Measurements from ENCODE around the gene TMEM272.

DNA sequence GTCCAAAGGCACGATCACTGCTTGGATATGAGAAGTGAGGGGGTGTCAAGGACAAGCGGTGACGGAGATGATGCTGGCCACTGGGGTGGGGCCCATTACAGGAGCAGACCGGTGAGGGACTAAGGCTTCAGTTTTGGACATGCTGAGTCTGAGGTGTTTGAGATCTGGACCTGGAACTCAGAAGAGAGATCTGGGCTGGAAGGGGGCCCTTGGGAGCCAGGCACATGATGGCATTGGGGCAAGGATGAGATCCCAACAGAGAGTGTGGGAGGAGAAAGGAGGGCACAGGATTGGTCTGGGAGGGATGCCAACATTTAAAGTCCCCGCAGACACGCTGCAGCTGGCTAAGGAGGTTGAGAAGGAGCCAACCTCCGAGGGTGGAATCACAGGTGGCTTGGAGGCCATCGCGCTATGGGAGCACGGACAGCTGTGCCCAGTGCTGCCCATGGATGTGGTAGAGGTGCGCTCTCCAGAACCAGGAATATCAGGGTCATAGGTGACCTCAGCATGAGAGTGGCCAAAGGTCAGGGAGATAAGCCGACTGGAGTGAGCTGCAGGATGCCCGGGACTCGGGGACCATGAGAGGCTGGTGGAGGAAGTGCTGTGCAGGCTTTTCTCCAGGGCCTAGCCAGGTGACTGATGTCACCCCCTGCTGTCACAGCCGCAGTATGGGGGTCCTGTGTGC is 62.8 kb downstream of the TMEM272 start:
- no peak for TF ChIP-seq POLR2AphosphoS5 (IDR thresholded peaks at IDR 0.05)
- TF ChIP-seq, protein P1, sequence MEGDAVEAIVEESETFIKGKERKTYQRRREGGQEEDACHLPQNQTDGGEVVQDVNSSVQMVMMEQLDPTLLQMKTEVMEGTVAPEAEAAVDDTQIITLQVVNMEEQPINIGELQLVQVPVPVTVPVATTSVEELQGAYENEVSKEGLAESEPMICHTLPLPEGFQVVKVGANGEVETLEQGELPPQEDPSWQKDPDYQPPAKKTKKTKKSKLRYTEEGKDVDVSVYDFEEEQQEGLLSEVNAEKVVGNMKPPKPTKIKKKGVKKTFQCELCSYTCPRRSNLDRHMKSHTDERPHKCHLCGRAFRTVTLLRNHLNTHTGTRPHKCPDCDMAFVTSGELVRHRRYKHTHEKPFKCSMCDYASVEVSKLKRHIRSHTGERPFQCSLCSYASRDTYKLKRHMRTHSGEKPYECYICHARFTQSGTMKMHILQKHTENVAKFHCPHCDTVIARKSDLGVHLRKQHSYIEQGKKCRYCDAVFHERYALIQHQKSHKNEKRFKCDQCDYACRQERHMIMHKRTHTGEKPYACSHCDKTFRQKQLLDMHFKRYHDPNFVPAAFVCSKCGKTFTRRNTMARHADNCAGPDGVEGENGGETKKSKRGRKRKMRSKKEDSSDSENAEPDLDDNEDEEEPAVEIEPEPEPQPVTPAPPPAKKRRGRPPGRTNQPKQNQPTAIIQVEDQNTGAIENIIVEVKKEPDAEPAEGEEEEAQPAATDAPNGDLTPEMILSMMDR (IDR thresholded peaks at IDR 0.05): no peak
